ENCODE results near the gene C4orf46.

C4orf46 gene

GRCh38 chr4:158652920-158653319, 18.8 kb downstream of the C4orf46 start:
- no peak for DNase-seq

DNA sequence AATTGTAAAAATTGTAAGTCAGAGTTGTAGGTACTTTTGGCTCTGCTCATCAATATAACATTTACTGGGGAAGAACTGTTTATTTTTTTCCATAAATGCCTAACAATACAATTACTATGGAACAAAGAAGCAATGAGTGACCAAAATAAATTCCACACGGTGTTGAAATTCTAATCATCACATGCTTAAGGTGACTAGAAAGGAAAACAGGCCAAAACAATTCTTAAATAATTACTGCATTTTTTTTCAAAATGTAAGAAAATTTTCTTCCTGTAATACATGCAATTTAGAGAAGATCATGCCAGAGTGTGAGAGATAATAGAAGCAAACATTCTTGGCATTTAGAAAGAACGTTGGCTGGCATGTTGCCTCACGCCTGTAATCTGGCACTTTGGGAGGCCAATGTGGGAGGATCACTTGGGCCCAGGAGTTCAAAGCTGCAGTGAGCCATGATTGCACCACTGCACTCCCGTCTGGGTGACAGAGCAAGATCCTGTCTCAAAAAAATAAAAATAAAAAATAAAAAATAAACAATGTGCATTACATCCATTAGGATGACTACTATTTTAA, 22.5 kb downstream of the C4orf46 start:
- DNase-seq = peak; percentile 21

DNA sequence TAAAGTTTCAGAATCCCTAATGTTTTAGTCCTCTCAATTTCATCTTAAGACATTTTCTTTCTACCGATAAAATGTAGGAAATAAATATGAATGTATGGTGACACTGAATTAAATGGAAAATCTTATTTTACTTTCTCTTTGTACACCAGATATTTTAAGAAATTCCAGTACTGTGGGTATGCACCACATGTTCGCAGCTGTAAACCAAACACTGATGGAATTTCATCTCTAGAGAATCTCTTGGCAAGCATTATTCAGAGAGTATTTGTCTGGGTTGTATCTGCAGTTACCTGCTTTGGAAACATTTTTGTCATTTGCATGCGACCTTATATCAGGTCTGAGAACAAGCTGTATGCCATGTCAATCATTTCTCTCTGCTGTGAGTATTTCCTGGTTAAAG, 26.9 kb downstream of the C4orf46 start:
- peak; percentile 14 for DNase-seq

GRCh38 chr4:158644356-158644755, 27.3 kb downstream of the C4orf46 start:
- no peak for DNase-seq

GRCh38 chr4:158636619-158637018, 35.1 kb downstream of the C4orf46 start:
- no peak for DNase-seq

GRCh38 chr4:158630893-158631292, 40.8 kb downstream of the C4orf46 start:
- DNase-seq = peak; percentile 55

- no peak for DNase-seq
These were observed 46.1 kb downstream of the C4orf46 start for GRCh38 chr4:158625544-158625943.

GRCh38 chr4:158624889-158625478, 46.7 kb downstream of the C4orf46 start:
- peak; percentile 63 for DNase-seq

DNA sequence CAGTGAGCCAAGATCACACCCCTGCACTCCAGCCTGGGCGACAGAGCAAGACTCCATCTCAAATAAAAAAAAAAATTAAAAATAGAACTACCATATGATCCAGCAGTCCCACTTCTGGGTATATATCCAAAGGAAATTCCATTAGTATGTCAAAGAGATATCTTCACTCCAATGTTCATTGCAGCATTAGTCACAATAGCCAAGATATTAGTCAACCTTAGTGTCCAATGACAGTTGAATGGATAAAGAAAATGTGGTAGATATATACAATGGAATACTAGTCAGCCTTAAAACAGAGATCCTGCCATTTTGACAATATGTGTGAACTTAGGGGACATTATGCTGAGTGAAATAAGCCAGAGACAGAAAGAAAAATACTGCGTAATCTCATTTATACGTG, 49.4 kb downstream of the C4orf46 start:
- peak; percentile 30 for DNase-seq

DNA sequence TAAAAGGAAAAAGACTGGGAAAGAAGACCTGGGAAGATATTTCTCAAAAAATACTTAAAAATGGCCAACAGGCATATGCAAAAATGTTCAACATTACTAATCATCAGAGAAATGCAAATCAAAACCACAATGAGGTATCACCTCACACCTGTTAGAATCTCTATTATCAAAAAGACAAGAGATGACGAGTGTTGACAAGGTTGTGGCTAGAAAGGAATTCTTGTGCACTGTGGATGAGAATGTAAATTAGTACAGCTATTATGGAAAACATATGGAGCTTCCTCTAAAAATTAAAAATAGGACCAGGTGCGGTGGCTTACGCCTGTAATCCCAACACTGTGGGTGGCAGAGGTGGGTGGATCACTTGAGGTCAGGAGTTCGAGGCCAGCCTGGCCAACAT, 50.0 kb downstream of the C4orf46 start:
- no peak for DNase-seq

GRCh38 chr4:158617956-158618355, 53.7 kb downstream of the C4orf46 start:
- DNase-seq = no peak

Measured in fibroblast of skin of scalp (primary cell).